GM19043 (cell line): ENCODE measurements around the gene ISG20.
A peak's percentile ranks its signal among the peaks of the same experiment; 100 is the strongest.
"Not testable (repeated sequence)": the region's sequence is repeated elsewhere in the genome, so short reads cannot be mapped to it uniquely, and the experiment has no call there.

ENCODE experiments used
- ATAC-seq: cut with Tn5 transposase; IDR thresholded peaks from one replicate; pipeline ENCODE4 v1.9.1; 2021; ENCODE audit warnings: low read depth; ENCODE audit not compliant: unreplicated experiment

ISG20 gene

GRCh38 chr15:88634449-88634848 is 4.4 kb upstream of the ISG20 start:
- no peak for ATAC-seq

- peak; percentile 36 for ATAC-seq
These were observed 3.5 kb upstream of the ISG20 start for GRCh38 chr15:88635318-88635717.

- no peak for ATAC-seq
These were observed 2.8 kb upstream of the ISG20 start for GRCh38 chr15:88636050-88636449.

GRCh38 chr15:88636654-88637053 is 2.2 kb upstream of the ISG20 start:
- ATAC-seq, result no peak

GRCh38 chr15:88637436-88637835 is 1.4 kb upstream of the ISG20 start:
- ATAC-seq, result no peak

GRCh38 chr15:88637841-88638625 is 783 bp upstream of the ISG20 start:
- no peak for ATAC-seq

GRCh38 chr15:88641959-88642452 is 3.2 kb downstream of the ISG20 start:
- no peak for ATAC-seq

GRCh38 chr15:88642514-88642913 is 3.7 kb downstream of the ISG20 start:
- ATAC-seq, result not testable (repeated sequence)

GRCh38 chr15:88644741-88645140 is 5.9 kb downstream of the ISG20 start:
- ATAC-seq, result no peak

GRCh38 chr15:88645171-88646087 is 6.6 kb downstream of the ISG20 start:
- ATAC-seq, result no peak

- no peak for ATAC-seq
These were observed 7.2 kb downstream of the ISG20 start for GRCh38 chr15:88646088-88646405.

GRCh38 chr15:88646951-88647350 is 8.1 kb downstream of the ISG20 start:
- no peak for ATAC-seq

GRCh38 chr15:88647351-88648105 is 8.7 kb downstream of the ISG20 start:
- no peak for ATAC-seq

- ATAC-seq, result no peak
These were observed 9.8 kb downstream of the ISG20 start for GRCh38 chr15:88648357-88649214.

GRCh38 chr15:88649286-88649733 is 10.5 kb downstream of the ISG20 start:
- peak; percentile 45 for ATAC-seq

GRCh38 chr15:88649753-88650551 is 11.1 kb downstream of the ISG20 start:
- no peak for ATAC-seq

GRCh38 chr15:88650556-88650955 is 11.7 kb downstream of the ISG20 start:
- no peak for ATAC-seq

- ATAC-seq, result no peak
These were observed 12.4 kb downstream of the ISG20 start for GRCh38 chr15:88651136-88651732.

GRCh38 chr15:88651971-88652370 is 13.2 kb downstream of the ISG20 start:
- ATAC-seq, result no peak
